ENCODE data around the gene GARNL3. TPM values are rescaled to one million over a fixed set of nuclear protein-coding genes. Genes with fewer than 3 reads are reported as not detected.

The GARNL3 gene
- total RNA-seq, 1 donor from 2014 or later, result 31.4 TPM

GRCh38 chr9:127223810-127224177 is 40.8 kb upstream of the GARNL3 start:
- Histone ChIP-seq H3K4me3 (peak overlapping the region; percentile 76 to 78), H3K4me1 (peaks cover 19% of the 10 kb centered on the region), H3K36me3 (no peaks in the 10 kb centered on the region), H3K9me3 (no peaks in the 10 kb centered on the region), H3K27ac (peak overlapping the region; percentile 78), H3K27me3 (no peaks in the 10 kb centered on the region)
- intact Hi-C loops (cut with DNase I), result loop anchor here (10.0 kb wide), 1 partner anchor 111 kb away; no protein-coding TSS in a partner anchor
- TF ChIP-seq CTCF (IDR thresholded peaks at IDR 0.05) (no peak), POLR2AphosphoS5 (IDR thresholded peaks at IDR 0.05; ENCODE audit: insufficient read depth in 1 of 2, low read depth in 1 of 2) (no peak)
- DNase-seq (ENCODE audit: extremely low spot score in 2 of 2), result no peak

GRCh38 chr9:127224178-127224882 is 40.2 kb upstream of the GARNL3 start:
- Histone ChIP-seq H3K4me1 (peaks cover 19% of the 10 kb centered on the region), H3K9me3 (no peaks in the 10 kb centered on the region), H3K36me3 (no peaks in the 10 kb centered on the region), H3K27me3 (no peaks in the 10 kb centered on the region), H3K27ac (peak overlapping the region; percentile 78), H3K4me3 (peak overlapping the region; percentile 76 to 78)
- TF ChIP-seq CTCF (IDR thresholded peaks at IDR 0.05) (no peak), POLR2AphosphoS5 (IDR thresholded peaks at IDR 0.05; ENCODE audit: insufficient read depth in 1 of 2, low read depth in 1 of 2) (peak in 1 of 2 donors; percentile 82)
- DNase-seq (ENCODE audit: extremely low spot score in 2 of 2), result peak in 1 of 2 donors; percentile 96
- intact Hi-C loops (cut with DNase I), result loop anchor here (10.0 kb wide), 1 partner anchor 110 kb away; no protein-coding TSS in a partner anchor

- intact Hi-C loops (cut with DNase I), result loop anchor here (10.0 kb wide), 1 partner anchor 110 kb away; no protein-coding TSS in a partner anchor
- peak overlapping the region; percentile 78 for H3K27ac ChIP-seq
- DNase-seq (ENCODE audit: extremely low spot score in 2 of 2), result no peak
- TF ChIP-seq POLR2AphosphoS5 (IDR thresholded peaks at IDR 0.05; ENCODE audit: insufficient read depth in 1 of 2, low read depth in 1 of 2) (no peak), POLR2A (IDR thresholded peaks at IDR 0.05) (no peak), CTCF (IDR thresholded peaks at IDR 0.05) (no peak)
- peak overlapping the region; percentile 76 to 78 for H3K4me3 ChIP-seq
- H3K36me3 ChIP-seq, result no peaks in the 10 kb centered on the region
- no peaks in the 10 kb centered on the region for H3K9me3 ChIP-seq
- H3K27me3 ChIP-seq, result no peaks in the 10 kb centered on the region
- H3K4me1 ChIP-seq, result peaks cover 19% of the 10 kb centered on the region
These were observed 39.5 kb upstream of the GARNL3 start for GRCh38 chr9:127224883-127225739.

- H3K27ac ChIP-seq, result peak overlapping the region; percentile 41
- no peaks in the 10 kb centered on the region for H3K36me3 ChIP-seq
- intact Hi-C loops (cut with DNase I), result loop anchor here (10.0 kb wide), 1 partner anchor 109 kb away; no protein-coding TSS in a partner anchor
- DNase-seq (ENCODE audit: extremely low spot score in 2 of 2), result no peak
- peak overlapping the region; percentile 76 to 78 for H3K4me3 ChIP-seq
- no peaks in the 10 kb centered on the region for H3K9me3 ChIP-seq
- no peaks in the 10 kb centered on the region for H3K27me3 ChIP-seq
- peaks cover 19% of the 10 kb centered on the region for H3K4me1 ChIP-seq
- TF ChIP-seq CTCF (IDR thresholded peaks at IDR 0.05) (no peak), POLR2AphosphoS5 (IDR thresholded peaks at IDR 0.05; ENCODE audit: insufficient read depth in 1 of 2, low read depth in 1 of 2) (peak in 1 of 2 donors; percentile 37)
These were observed 38.6 kb upstream of the GARNL3 start for GRCh38 chr9:127225801-127226625.

Measured in vagina (tissue), 2 donors.